Measurements from ENCODE around the gene N4BP2L2.
A peak's percentile ranks its signal among the peaks of the same experiment; 100 is the strongest.

N4BP2L2 gene

DNA sequence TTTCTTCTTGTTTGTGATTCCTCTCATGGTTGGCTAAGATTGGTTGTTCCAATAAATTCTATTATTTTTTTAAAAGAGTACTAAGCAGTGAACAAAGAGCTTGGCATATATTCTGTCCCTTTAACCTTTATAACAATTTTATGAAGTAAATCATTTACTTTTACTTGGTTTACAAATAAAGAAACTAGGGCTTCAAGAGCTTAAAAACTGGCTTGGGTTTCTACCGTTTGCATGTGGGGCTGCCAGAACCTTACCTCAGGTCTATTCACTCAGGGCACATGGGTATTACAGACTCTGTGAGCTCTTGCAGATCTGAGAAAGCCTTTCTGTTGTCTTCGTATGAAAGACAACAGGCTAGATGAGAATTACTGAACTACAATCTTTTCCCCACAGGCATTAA, 124.0 kb downstream of the N4BP2L2 start:
- no peak for TF ChIP-seq CTCF (IDR thresholded peaks at IDR 0.05; ENCODE audit: control insufficient read depth, insufficient read depth, low read depth, low read length, missing control alignments)
- DNase-seq (ENCODE audit: low read depth): no peak
- H3K4me3 ChIP-seq (ENCODE audit: control insufficient read depth, low read depth, low read length): no peak overlapping the region

GRCh38 chr13:32413284-32413683, 125.3 kb downstream of the N4BP2L2 start:
- no peak for TF ChIP-seq CTCF (IDR thresholded peaks at IDR 0.05; ENCODE audit: control insufficient read depth, insufficient read depth, low read depth, low read length, missing control alignments)
- DNase-seq (ENCODE audit: low read depth): no peak
- no peak overlapping the region for H3K4me3 ChIP-seq (ENCODE audit: control insufficient read depth, low read depth, low read length)

DNA sequence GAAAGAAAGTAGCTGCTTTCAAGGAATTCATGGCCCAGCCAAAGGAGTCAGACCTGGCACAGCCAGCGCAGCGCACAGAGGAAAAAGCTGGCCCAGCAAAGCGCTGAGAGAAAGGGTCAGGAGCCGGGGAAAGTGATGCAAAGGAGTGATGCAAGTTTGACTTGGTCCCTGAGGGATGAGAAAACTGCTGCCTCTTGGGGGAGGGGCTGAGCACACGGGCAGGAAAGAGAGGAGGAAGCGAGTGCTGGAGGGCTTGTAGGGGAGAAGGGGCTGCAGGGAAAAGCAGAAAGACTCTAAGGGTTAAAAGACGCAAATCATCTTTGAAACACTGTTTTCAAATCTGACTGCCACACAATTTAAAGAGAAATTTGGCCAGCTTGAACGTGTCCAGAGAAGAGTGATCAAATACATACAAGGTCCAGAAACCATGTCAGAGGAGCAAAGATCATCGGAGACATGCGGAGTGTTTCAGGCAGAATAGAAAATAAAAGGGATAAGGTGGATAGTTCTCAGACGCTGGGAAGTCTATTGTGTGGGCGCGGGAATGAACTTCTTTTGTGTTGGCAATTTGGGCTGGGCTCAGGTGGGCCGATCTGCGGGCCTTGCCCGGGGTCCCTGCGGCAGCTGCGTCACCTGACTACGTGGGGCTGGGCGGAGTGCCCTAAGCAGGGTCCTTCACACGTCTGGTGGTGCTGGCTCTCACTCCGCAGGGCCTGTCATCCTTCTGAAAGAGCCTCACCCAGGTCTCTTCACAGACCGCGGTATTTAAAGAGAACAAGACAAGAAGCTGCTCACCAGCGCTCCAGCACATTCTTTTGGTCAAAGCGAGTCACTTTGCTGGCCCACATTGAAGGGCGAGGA, 128.8 kb downstream of the N4BP2L2 start:
- no peak for TF ChIP-seq CTCF (IDR thresholded peaks at IDR 0.05; ENCODE audit: control insufficient read depth, insufficient read depth, low read depth, low read length, missing control alignments)
- H3K4me3 ChIP-seq (ENCODE audit: control insufficient read depth, low read depth, low read length): peak overlapping the region; percentile 19
- peak; percentile 11 for DNase-seq (ENCODE audit: low read depth)

DNA sequence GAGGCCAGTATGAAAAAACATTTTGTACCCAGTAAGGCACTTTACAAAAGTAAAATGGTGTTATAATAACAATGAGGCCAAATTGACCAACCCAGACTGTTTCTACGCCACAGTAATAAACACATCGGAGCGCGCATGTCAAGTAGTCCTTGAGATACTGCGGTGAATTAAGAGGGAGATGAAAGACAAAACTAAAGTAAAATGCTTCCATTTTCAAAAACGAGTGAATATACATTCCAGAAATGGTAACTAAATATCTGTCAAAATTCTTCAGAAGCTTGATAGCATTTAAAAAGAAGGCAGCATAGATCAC, 129.6 kb downstream of the N4BP2L2 start:
- no peak overlapping the region for H3K4me3 ChIP-seq (ENCODE audit: control insufficient read depth, low read depth, low read length)
- no peak for DNase-seq (ENCODE audit: low read depth)
- no peak for TF ChIP-seq CTCF (IDR thresholded peaks at IDR 0.05; ENCODE audit: control insufficient read depth, insufficient read depth, low read depth, low read length, missing control alignments)

GRCh38 chr13:32408296-32409000, 130.1 kb downstream of the N4BP2L2 start:
- H3K4me3 ChIP-seq (ENCODE audit: control insufficient read depth, low read depth, low read length): no peak overlapping the region
- no peak for TF ChIP-seq CTCF (IDR thresholded peaks at IDR 0.05; ENCODE audit: control insufficient read depth, insufficient read depth, low read depth, low read length, missing control alignments)
- DNase-seq (ENCODE audit: low read depth): no peak

DNA sequence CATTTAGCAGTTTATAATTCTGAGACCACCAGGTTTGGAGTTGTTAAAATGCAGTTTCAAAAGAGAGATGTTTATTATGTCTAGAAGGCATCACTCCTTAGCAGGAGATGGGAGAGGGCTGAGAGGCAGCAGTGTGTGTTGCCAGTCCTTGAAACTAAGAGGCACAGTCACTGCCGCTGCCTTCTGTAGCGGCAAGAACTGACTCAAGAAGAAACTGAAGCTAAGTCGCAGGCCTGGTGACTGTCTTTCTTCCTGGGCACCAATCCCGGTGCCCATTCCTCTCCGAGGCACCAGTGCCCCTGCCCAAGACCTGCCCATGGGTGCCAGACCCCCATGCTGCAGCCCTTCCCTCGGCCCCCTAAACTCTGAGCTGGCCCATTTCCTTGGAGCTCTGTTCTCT, 130.7 kb downstream of the N4BP2L2 start:
- DNase-seq (ENCODE audit: low read depth): no peak
- no peak overlapping the region for H3K4me3 ChIP-seq (ENCODE audit: control insufficient read depth, low read depth, low read length)
- no peak for TF ChIP-seq CTCF (IDR thresholded peaks at IDR 0.05; ENCODE audit: control insufficient read depth, insufficient read depth, low read depth, low read length, missing control alignments)
